GM18873 (cell line): ENCODE results near the gene VAC14.

ENCODE experiments used
- ATAC-seq: cut with Tn5 transposase; IDR thresholded peaks from one replicate; pipeline ENCODE4 v1.9.1; 2021; ENCODE audit warnings: mild to moderate bottlenecking, moderate library complexity, moderate number of reproducible peaks; ENCODE audit not compliant: unreplicated experiment, low FRiP score

The VAC14 gene

GRCh38 chr16:70766658-70767057 lies 34.3 kb downstream of the VAC14 start:
- ATAC-seq, result no peak

- no peak for ATAC-seq
These were observed 34.8 kb downstream of the VAC14 start for GRCh38 chr16:70766176-70766575.

- ATAC-seq, result no peak
These were observed 35.5 kb downstream of the VAC14 start for GRCh38 chr16:70765491-70765890.

- ATAC-seq, result no peak
These were observed 36.3 kb downstream of the VAC14 start for GRCh38 chr16:70764632-70765031.

GRCh38 chr16:70760221-70760620 lies 40.7 kb downstream of the VAC14 start:
- no peak for ATAC-seq

- ATAC-seq, result no peak
These were observed 41.3 kb downstream of the VAC14 start for GRCh38 chr16:70759666-70760065.

- ATAC-seq, result no peak
These were observed 42.2 kb downstream of the VAC14 start for GRCh38 chr16:70758786-70759185.

GRCh38 chr16:70757183-70757582 lies 43.8 kb downstream of the VAC14 start:
- ATAC-seq, result no peak

- no peak for ATAC-seq
These were observed 44.9 kb downstream of the VAC14 start for GRCh38 chr16:70756071-70756470.

- no peak for ATAC-seq
These were observed 45.9 kb downstream of the VAC14 start for GRCh38 chr16:70754851-70755600.

- no peak for ATAC-seq
These were observed 46.6 kb downstream of the VAC14 start for GRCh38 chr16:70754371-70754770.

GRCh38 chr16:70753694-70754325 lies 47.1 kb downstream of the VAC14 start:
- ATAC-seq, result no peak

GRCh38 chr16:70753228-70753627 lies 47.7 kb downstream of the VAC14 start:
- no peak for ATAC-seq

- ATAC-seq, result no peak
These were observed 48.5 kb downstream of the VAC14 start for GRCh38 chr16:70752426-70752825.

GRCh38 chr16:70751593-70751992 lies 49.4 kb downstream of the VAC14 start:
- no peak for ATAC-seq

- no peak for ATAC-seq
These were observed 50.0 kb downstream of the VAC14 start for GRCh38 chr16:70750893-70751467.

- ATAC-seq, result no peak
These were observed 51.0 kb downstream of the VAC14 start for GRCh38 chr16:70749681-70750601.

- ATAC-seq, result no peak
These were observed 51.8 kb downstream of the VAC14 start for GRCh38 chr16:70749006-70749678.

- ATAC-seq, result no peak
These were observed 53.0 kb downstream of the VAC14 start for GRCh38 chr16:70747703-70748631.
